ENCODE measurements around the gene E2F1. TPM values are rescaled to one million over a fixed set of nuclear protein-coding genes. Genes with fewer than 3 reads are reported as not detected.
"Not testable (repeated sequence)": the region's sequence is repeated elsewhere in the genome, so short reads cannot be mapped to it uniquely, and the experiment has no call there.

The E2F1 gene
- total RNA-seq, 1 experiment from 2014 or later, result 17.0 TPM

- no peak for DNase-seq (ENCODE audit: low spot score)
These were observed 24.7 kb upstream of the E2F1 start for GRCh38 chr20:33710681-33711445.

GRCh38 chr20:33709905-33710541, 23.8 kb upstream of the E2F1 start:
- DNase-seq (ENCODE audit: low spot score), result no peak

GRCh38 chr20:33709398-33709797, 23.2 kb upstream of the E2F1 start:
- DNase-seq (ENCODE audit: low spot score), result no peak

GRCh38 chr20:33707668-33708067, 21.5 kb upstream of the E2F1 start:
- DNase-seq (ENCODE audit: low spot score), result no peak

- DNase-seq (ENCODE audit: low spot score), result no peak
These were observed 18.2 kb upstream of the E2F1 start for GRCh38 chr20:33704197-33704924.

GRCh38 chr20:33703498-33704137, 17.4 kb upstream of the E2F1 start:
- no peak for DNase-seq (ENCODE audit: low spot score)

- no peak for DNase-seq (ENCODE audit: low spot score)
These were observed 16.7 kb upstream of the E2F1 start for GRCh38 chr20:33702861-33703260.

GRCh38 chr20:33701629-33702450, 15.7 kb upstream of the E2F1 start:
- no peak for DNase-seq (ENCODE audit: low spot score)

- not testable (repeated sequence) for DNase-seq (ENCODE audit: low spot score)
These were observed 14.7 kb upstream of the E2F1 start for GRCh38 chr20:33700696-33701441.

GRCh38 chr20:33698966-33699365, 12.8 kb upstream of the E2F1 start:
- DNase-seq (ENCODE audit: low spot score), result not testable (repeated sequence)

- no peak for DNase-seq (ENCODE audit: low spot score)
These were observed 10.9 kb upstream of the E2F1 start for GRCh38 chr20:33697129-33697528.

- no peak for DNase-seq (ENCODE audit: low spot score)
These were observed 10.3 kb upstream of the E2F1 start for GRCh38 chr20:33696448-33696847.

GRCh38 chr20:33694639-33695012, 8.4 kb upstream of the E2F1 start:
- DNase-seq (ENCODE audit: low spot score), result no peak

- DNase-seq (ENCODE audit: low spot score), result no peak
These were observed 7.8 kb upstream of the E2F1 start for GRCh38 chr20:33693741-33694638.

- DNase-seq (ENCODE audit: low spot score), result no peak
These were observed 7.1 kb upstream of the E2F1 start for GRCh38 chr20:33693289-33693688.

- no peak for DNase-seq (ENCODE audit: low spot score)
These were observed 3.8 kb upstream of the E2F1 start for GRCh38 chr20:33689973-33690372.

- no peak for DNase-seq (ENCODE audit: low spot score)
These were observed 3.3 kb upstream of the E2F1 start for GRCh38 chr20:33689493-33689892.

- DNase-seq (ENCODE audit: low spot score), result no peak
These were observed 2.8 kb upstream of the E2F1 start for GRCh38 chr20:33688938-33689424.

Data from H4 (cell line).